Neural cell (in vitro differentiated cells): Measurements from ENCODE around the gene CSH2.
A peak's percentile ranks its signal among the peaks of the same experiment; 100 is the strongest.

Experiments
- CTCF ChIP-seq: fragments of 450-650 bp; IDR thresholded peaks from 2 replicates; pipeline ENCODE4 v1.5.1; 2014; ENCODE audit warnings: antibody characterized with exemption, mild to moderate bottlenecking, moderate library complexity; ENCODE audit not compliant: poor library complexity, severe bottlenecking
- EP300 ChIP-seq: fragments of 450-650 bp; conservative IDR thresholded peaks from 2 replicates; pipeline ENCODE4 v1.6.1; 2014; ENCODE audit warnings: antibody characterized with exemption, mild to moderate bottlenecking, moderate library complexity; ENCODE audit not compliant: poor library complexity, severe bottlenecking
- EZH2 ChIP-seq: fragments of 200-600, 300-800 bp; shearing (Covaris generic), sonication (generic); IDR thresholded peaks from 2 replicates; pipeline ENCODE4 v1.6.1; 2014; ENCODE audit warnings: antibody characterized with exemption, low read length, borderline replicate concordance, mild to moderate bottlenecking; ENCODE audit not compliant: insufficient read depth, poor library complexity, severe bottlenecking
- POLR2AphosphoS5 ChIP-seq: IDR thresholded peaks from 2 replicates; pipeline ENCODE4 v1.6.1; 2012
- REST ChIP-seq: IDR thresholded peaks from 2 replicates; pipeline ENCODE4 v1.6.1; 2012; ENCODE audit warnings: borderline replicate concordance
- SMC3 ChIP-seq: fragments of 450-650 bp; conservative IDR thresholded peaks from 2 replicates; pipeline ENCODE4 v1.6.1; 2014; ENCODE audit warnings: antibody characterized with exemption, mild to moderate bottlenecking, moderate library complexity; ENCODE audit not compliant: poor library complexity

- TF ChIP-seq EP300: no peak
- TF ChIP-seq CTCF: peak; percentile 42
- TF ChIP-seq SMC3: no peak
- TF ChIP-seq EZH2: no peak
- TF ChIP-seq REST: no peak
- TF ChIP-seq POLR2AphosphoS5: no peak
Observed at GRCh38 chr17:63834431-63835166, 38.9 kb downstream of the CSH2 start.
